MM.1S (cell line): ENCODE data around the gene ATP2A3.

Experiments used
- DNase-seq: peaks from one replicate; pipeline ENCODE4 v3.0.0-alpha.2; 2015
- H2AFZ ChIP-seq: fragments of 300-600 bp; sonication (generic); 2 replicates; pipeline ENCODE4 v1.6.0; 2016; ENCODE audit warnings: antibody characterized with exemption, low read length
- H3F3A ChIP-seq: fragments of 300-600 bp; sonication (generic); 2 replicates; pipeline ENCODE4 v1.6.1; 2016; ENCODE audit warnings: mild to moderate bottlenecking, antibody characterized with exemption, low read length, moderate library complexity, mixed read lengths; ENCODE audit not compliant: insufficient read depth
- H3K27ac ChIP-seq: fragments of 300-600 bp; sonication (generic); 2 replicates; pipeline ENCODE4 v1.5.1; 2016; ENCODE audit warnings: mild to moderate bottlenecking, low read length
- H3K27me3 ChIP-seq: fragments of 300-600 bp; sonication (generic); replicated peaks from 2 replicates; pipeline ENCODE4 v1.6.0; 2016; ENCODE audit warnings: low read length; ENCODE audit not compliant: insufficient read depth
- H3K36me3 ChIP-seq: fragments of 300-600 bp; sonication (generic); replicated peaks from 2 replicates; pipeline ENCODE4 v1.6.1; 2016; ENCODE audit warnings: mild to moderate bottlenecking, low read length, mixed read lengths; ENCODE audit not compliant: insufficient read depth
- H3K4me1 ChIP-seq: fragments of 300-600 bp; sonication (generic); 2 replicates; pipeline ENCODE4 v1.6.1; 2016; ENCODE audit warnings: low read length, mixed read lengths
- H3K4me2 ChIP-seq: fragments of 300-600 bp; sonication (generic); 2 replicates; pipeline ENCODE4 v1.6.0; 2016; ENCODE audit warnings: low read depth, low read length
- H3K4me3 ChIP-seq: fragments of 300-600 bp; sonication (generic); 2 replicates; pipeline ENCODE4 v1.5.1; 2016; ENCODE audit warnings: low read length, mixed read lengths
- H3K79me2 ChIP-seq: fragments of 300-600 bp; sonication (generic); 2 replicates; pipeline ENCODE4 v1.6.1; 2016; ENCODE audit warnings: mixed run types, low read length, mixed read lengths
- H3K9ac ChIP-seq: fragments of 300-600 bp; sonication (generic); 2 replicates; pipeline ENCODE4 v1.6.1; 2016; ENCODE audit warnings: low read length, mixed read lengths
- H3K9me2 ChIP-seq: fragments of 300-600 bp; sonication (generic); replicated peaks from 2 replicates; pipeline ENCODE4 v1.6.1; 2016; ENCODE audit warnings: mild to moderate bottlenecking, low read length, mixed read lengths; ENCODE audit not compliant: insufficient read depth
- H3K9me3 ChIP-seq: fragments of 300-600 bp; sonication (generic); replicated peaks from 2 replicates; pipeline ENCODE4 v1.6.1; 2016; ENCODE audit warnings: mild to moderate bottlenecking, low read length, mixed read lengths; ENCODE audit not compliant: insufficient read depth
- H4K20me1 ChIP-seq: fragments of 300-600 bp; sonication (generic); 2 replicates; pipeline ENCODE4 v1.6.1; 2016; ENCODE audit warnings: mild to moderate bottlenecking, low read length, moderate library complexity, mixed read lengths; ENCODE audit not compliant: insufficient read depth
- EZH2 ChIP-seq: fragments of 300-600 bp; sonication (generic); optimal IDR thresholded peaks from 2 replicates; pipeline ENCODE3; 2017; ENCODE audit warnings: low read depth, mild to moderate bottlenecking, antibody characterized with exemption, low read length, mixed read lengths
- EZH2phosphoT487 ChIP-seq: fragments of 300-600 bp; sonication (generic); IDR thresholded peaks from 2 replicates; pipeline ENCODE4 v1.6.1; 2018; ENCODE audit warnings: antibody characterized with exemption, low read length
- TF ChIP-seq, protein P1 (sequence below): fragments of 300-600 bp; sonication (generic); IDR thresholded peaks from 2 replicates; pipeline ENCODE4 v1.5.1; 2016; ENCODE audit warnings: antibody characterized with exemption, low read length, mixed read lengths

Gene ATP2A3

DNA sequence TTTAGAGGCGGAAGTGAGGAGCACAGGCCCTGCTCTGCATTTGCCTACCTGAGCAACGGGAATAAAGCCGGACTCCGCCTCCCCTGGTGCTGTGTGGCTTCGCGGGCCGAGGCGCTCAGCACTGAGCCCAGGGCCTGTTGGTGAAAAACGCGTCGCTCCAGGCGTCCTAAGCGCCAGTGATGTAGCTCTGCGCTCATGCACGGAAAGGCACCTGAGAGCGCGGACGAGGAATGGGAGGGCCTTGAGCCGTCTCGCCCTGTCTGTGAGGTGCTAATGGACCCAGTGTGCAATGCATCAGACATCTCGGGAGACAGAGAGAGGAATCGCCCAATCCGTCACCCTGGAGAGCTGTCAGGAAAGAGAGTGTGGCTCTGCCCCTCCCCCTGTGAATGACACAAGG lies 17.2 kb upstream of the ATP2A3 start:
- H3K27ac ChIP-seq, result no peak overlapping the region
- no peak overlapping the region for H3K4me2 ChIP-seq
- H2AFZ ChIP-seq, result no peak overlapping the region
- H3K79me2 ChIP-seq, result no peaks in the 10 kb centered on the region
- H3K27me3 ChIP-seq, result no peaks in the 10 kb centered on the region
- H3K9me2 ChIP-seq, result no peaks in the 10 kb centered on the region
- H3K4me3 ChIP-seq, result no peak overlapping the region
- peaks cover 8% of the 10 kb centered on the region for H3K4me1 ChIP-seq
- no peaks in the 10 kb centered on the region for H3F3A ChIP-seq
- no peaks in the 10 kb centered on the region for H4K20me1 ChIP-seq
- no peaks in the 10 kb centered on the region for H3K9me3 ChIP-seq
- TF ChIP-seq, protein P1, sequence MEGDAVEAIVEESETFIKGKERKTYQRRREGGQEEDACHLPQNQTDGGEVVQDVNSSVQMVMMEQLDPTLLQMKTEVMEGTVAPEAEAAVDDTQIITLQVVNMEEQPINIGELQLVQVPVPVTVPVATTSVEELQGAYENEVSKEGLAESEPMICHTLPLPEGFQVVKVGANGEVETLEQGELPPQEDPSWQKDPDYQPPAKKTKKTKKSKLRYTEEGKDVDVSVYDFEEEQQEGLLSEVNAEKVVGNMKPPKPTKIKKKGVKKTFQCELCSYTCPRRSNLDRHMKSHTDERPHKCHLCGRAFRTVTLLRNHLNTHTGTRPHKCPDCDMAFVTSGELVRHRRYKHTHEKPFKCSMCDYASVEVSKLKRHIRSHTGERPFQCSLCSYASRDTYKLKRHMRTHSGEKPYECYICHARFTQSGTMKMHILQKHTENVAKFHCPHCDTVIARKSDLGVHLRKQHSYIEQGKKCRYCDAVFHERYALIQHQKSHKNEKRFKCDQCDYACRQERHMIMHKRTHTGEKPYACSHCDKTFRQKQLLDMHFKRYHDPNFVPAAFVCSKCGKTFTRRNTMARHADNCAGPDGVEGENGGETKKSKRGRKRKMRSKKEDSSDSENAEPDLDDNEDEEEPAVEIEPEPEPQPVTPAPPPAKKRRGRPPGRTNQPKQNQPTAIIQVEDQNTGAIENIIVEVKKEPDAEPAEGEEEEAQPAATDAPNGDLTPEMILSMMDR, result no peak
- TF ChIP-seq EZH2 (no peak), EZH2phosphoT487 (no peak)
- no peaks in the 10 kb centered on the region for H3K36me3 ChIP-seq
- DNase-seq, result no peak
- H3K9ac ChIP-seq, result no peak overlapping the region

DNA sequence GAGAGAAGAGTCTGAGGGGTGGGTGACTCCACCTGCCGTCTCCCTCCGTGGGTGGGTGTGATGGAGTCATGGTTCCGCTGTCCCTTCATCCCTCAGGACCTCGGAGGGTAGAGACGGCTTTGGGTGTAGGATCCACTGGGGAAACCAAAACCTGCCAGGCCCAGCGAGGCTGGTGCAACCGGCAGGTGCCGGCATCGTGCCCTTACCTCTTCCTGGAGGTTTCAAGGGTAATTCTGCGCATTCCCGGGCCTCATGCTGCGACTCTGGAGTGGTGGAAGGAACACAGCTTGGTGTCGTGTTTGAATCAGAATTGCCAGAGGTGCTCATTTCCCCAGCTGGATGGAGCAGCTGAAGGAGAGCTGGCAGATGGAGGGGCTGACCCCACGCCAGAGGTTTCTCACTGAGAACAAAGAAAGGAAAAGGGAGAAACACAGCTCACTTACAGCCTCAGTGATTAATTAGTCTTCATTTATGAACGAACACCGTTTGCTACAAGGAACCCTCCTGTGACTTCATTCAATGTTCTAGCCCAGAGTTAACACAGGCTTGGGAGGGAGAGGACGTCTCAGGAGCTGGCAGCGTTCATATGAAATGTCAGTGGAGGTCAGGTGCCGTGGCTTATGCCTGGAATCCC lies 16.3 kb upstream of the ATP2A3 start:
- no peak overlapping the region for H2AFZ ChIP-seq
- H3K79me2 ChIP-seq, result no peaks in the 10 kb centered on the region
- H3K9ac ChIP-seq, result no peak overlapping the region
- H3K27me3 ChIP-seq, result no peaks in the 10 kb centered on the region
- H3K9me3 ChIP-seq, result no peaks in the 10 kb centered on the region
- no peaks in the 10 kb centered on the region for H3F3A ChIP-seq
- H3K9me2 ChIP-seq, result no peaks in the 10 kb centered on the region
- H3K4me3 ChIP-seq, result no peak overlapping the region
- TF ChIP-seq, protein P1, result no peak
- no peak for TF ChIP-seq EZH2
- no peak for TF ChIP-seq EZH2phosphoT487
- no peak overlapping the region for H3K4me2 ChIP-seq
- DNase-seq, result no peak
- H3K4me1 ChIP-seq, result peaks cover 5% of the 10 kb centered on the region; the same call in 1 of the 2 replicates
- H3K36me3 ChIP-seq, result no peaks in the 10 kb centered on the region
- no peaks in the 10 kb centered on the region for H4K20me1 ChIP-seq
- no peak overlapping the region for H3K27ac ChIP-seq

DNA sequence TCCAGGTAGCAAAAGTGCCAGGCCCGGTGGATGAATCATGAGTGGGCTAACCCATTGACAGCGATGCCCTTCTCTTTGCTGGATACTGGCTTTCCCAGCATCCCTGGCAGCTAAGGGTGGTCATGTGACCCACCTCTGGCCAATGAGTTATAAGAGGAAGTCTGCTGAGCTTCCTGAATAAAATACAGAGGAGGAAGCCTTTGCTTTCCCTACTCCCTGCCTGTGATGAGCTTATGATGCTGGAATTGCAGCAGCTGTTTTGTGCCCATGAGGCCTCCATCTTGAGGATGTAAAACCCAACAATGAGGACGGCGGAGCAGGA lies 15.0 kb upstream of the ATP2A3 start:
- Histone ChIP-seq H3K27me3 (no peaks in the 10 kb centered on the region), H3K9me3 (no peaks in the 10 kb centered on the region), H3K9ac (no peak overlapping the region), H3K4me3 (no peak overlapping the region), H3K4me2 (no peak overlapping the region), H3F3A (no peaks in the 10 kb centered on the region), H3K9me2 (no peaks in the 10 kb centered on the region), H3K79me2 (no peaks in the 10 kb centered on the region), H3K4me1 (peaks cover 5% of the 10 kb centered on the region; the same call in 1 of the 2 replicates), H4K20me1 (no peaks in the 10 kb centered on the region), H2AFZ (no peak overlapping the region; the same call in 1 of the 2 replicates), H3K36me3 (no peaks in the 10 kb centered on the region), H3K27ac (no peak overlapping the region)
- TF ChIP-seq EZH2phosphoT487, result no peak
- TF ChIP-seq EZH2, result no peak
- TF ChIP-seq, protein P1, result no peak
- DNase-seq, result no peak
